Right cardiac atrium (tissue), 5 donors: Measurements from ENCODE around the gene NUDT3. TPM values are rescaled to one million over a fixed set of nuclear protein-coding genes. Genes with fewer than 3 reads are reported as not detected.

Experiments used
- ATAC-seq, 2 donors: fragments of 200-7000 bp; cut with Tn5 transposase; one replicate each; pipeline versions ENCODE4 v1.8.0 to v1.9.1; 2020; ENCODE audit warnings: moderate library complexity in 2 of 2, mild to moderate bottlenecking in 1 of 2
- DNase-seq, 3 donors: peaks; one replicate each; pipeline ENCODE4 v3.0.0-alpha.2; 2020
- H3K27ac ChIP-seq: one replicate; pipeline ENCODE4 v1.5.1; 2013; ENCODE audit warnings: mild to moderate bottlenecking, low read length, control low read depth, moderate library complexity
- H3K27me3 ChIP-seq: one replicate; pipeline ENCODE4 v1.6.1; 2013; ENCODE audit not compliant: control insufficient read depth, insufficient read depth
- H3K4me1 ChIP-seq: one replicate; pipeline ENCODE4 v1.6.1; 2013; ENCODE audit warnings: low read length; ENCODE audit not compliant: control insufficient read depth, insufficient read depth
- H3K4me3 ChIP-seq: one replicate; pipeline ENCODE4 v1.5.1; 2013; ENCODE audit warnings: low read length, control low read depth
- H3K9me3 ChIP-seq: one replicate; pipeline ENCODE4 v1.6.1; 2013; ENCODE audit warnings: low read length; ENCODE audit not compliant: control insufficient read depth
- WGBS: extraction: QIAGEN DNeasy Blood & Tissue Kit; methylation state at CpG from one replicate; pipeline ENCODE4 v1.1.7; 2013; 5-methylcytosine and 5-hydroxymethylcytosine counted together
- intact Hi-C, 4 donors: fragments of 100-400 bp; cut with DNase I; formaldehyde crosslinking; loops; one replicate each; pipeline versions ENCODE4 v1.11.0 to v1.14.0; 2022 to 2023
- polyA plus RNA-seq: library from polyadenylated mRNA; stranded (reverse); fragments of 200-250 nt; gene quantifications from one replicate; pipeline ENCODE4 v1.2.3, GENCODE V29; 2013
- total RNA-seq, 4 donors: library from RNA; stranded (reverse); fragmentation: NEBNext Ultra II Directional; extraction: Animal tissue kit (Norgen Biotek cat#: 25700); gene quantifications; one replicate each; pipeline ENCODE4 v1.2.1, GENCODE V29; 2021
- donor health status: healthy with polysubstance abuse.
- donor health status: DM: no; HTN: yes; CAD: no.
- donor health status: DM: no; HTN: no; CAD: no.
- donor health status: DM: no; HTN: yes; CAD: no; lungs with severe emphysema.
- donor health status: DM: yes; HTN: yes; CAD: no.

Gene NUDT3
- total and polyA plus RNA-seq, 5 donors = 22.0 to 67.1 (median 51.5) TPM

DNA sequence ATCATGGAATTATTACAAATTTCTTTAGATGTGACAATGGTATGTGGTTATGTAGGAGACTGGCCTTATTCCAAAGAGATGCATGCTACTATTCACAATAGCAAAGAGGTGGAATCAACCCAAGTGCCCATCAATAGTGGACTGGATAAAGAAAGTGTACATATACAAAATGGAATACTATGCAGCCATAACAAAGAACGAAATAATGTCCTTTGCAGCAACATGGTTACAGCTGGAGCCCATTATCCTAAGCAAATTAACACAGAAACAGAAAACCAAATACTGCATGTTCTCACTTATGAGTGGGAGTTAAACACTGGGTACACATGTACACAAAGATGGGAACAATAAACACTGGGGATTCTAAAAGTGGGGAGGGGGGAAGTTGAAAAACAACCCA, 69.7 kb downstream of the NUDT3 start:
- Histone ChIP-seq H3K27me3 (no peaks in the 10 kb centered on the region), H3K4me1 (peaks cover 8% of the 10 kb centered on the region), H3K9me3 (no peaks in the 10 kb centered on the region), H3K4me3 (no peak overlapping the region), H3K27ac (no peak overlapping the region)
- intact Hi-C loops = loop anchor here in 1 of 4 donors (10.0 kb wide), 1 partner anchor 62 kb away; no protein-coding TSS in a partner anchor
- no peak for DNase-seq
- ATAC-seq = no peak
- 98% methylated on average over 1 of the region's 1 CpG for WGBS

DNA sequence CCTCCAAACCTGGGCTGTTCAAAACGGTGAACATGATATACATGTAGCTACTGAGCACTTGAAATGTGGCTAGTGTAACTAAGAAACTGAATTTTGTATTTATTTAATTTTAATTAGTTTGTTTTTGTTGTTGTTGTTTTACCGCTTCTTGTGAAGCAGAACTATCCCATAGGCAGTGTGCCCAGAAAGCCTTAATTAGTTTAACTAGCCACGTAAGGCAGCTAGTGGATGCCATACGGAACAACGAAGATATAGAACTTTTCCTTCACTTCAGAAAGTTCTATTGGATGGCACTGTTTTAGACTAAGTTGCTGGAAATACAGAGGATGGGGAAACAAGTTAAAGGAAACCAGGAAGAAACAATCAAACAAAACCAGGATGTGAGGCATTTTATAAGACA, 70.6 kb downstream of the NUDT3 start:
- WGBS = 73% methylated on average over 5 of the region's 5 CpGs
- no peak overlapping the region for H3K27ac ChIP-seq
- peaks cover 10% of the 10 kb centered on the region for H3K4me1 ChIP-seq
- intact Hi-C loops = loop anchor here in 1 of 4 donors (10.0 kb wide), 1 partner anchor 63 kb away; no protein-coding TSS in a partner anchor
- H3K9me3 ChIP-seq = no peaks in the 10 kb centered on the region
- ATAC-seq = no peak
- no peak for DNase-seq
- H3K4me3 ChIP-seq = no peak overlapping the region
- H3K27me3 ChIP-seq = no peaks in the 10 kb centered on the region

DNA sequence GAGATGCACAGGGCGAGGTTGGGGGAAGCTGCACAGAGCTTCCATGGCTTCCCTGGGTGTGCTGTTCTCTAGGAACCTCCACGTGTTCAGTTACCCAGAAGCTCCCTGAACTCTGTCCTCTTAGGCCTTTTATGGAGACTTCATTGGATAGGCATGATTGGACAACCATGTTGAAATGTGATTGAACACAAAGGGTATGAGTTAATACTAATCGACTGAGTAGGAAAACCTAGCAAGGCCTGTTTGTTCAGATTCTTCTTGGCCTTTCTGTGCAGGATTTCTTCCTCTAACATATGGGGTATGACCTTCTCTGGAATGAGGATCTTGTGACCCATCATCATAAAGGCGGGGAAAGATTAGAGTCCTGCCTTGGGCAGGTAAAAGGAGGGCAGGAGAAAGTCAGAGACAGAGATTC, 73.0 kb downstream of the NUDT3 start:
- no peak for DNase-seq
- WGBS = 85% methylated on average over 4 of the region's 4 CpGs
- intact Hi-C loops = no loop called here
- Histone ChIP-seq H3K4me1 (peaks cover 11% of the 10 kb centered on the region), H3K27ac (no peak overlapping the region), H3K4me3 (no peak overlapping the region), H3K27me3 (no peaks in the 10 kb centered on the region), H3K9me3 (no peaks in the 10 kb centered on the region)
- ATAC-seq = no peak

DNA sequence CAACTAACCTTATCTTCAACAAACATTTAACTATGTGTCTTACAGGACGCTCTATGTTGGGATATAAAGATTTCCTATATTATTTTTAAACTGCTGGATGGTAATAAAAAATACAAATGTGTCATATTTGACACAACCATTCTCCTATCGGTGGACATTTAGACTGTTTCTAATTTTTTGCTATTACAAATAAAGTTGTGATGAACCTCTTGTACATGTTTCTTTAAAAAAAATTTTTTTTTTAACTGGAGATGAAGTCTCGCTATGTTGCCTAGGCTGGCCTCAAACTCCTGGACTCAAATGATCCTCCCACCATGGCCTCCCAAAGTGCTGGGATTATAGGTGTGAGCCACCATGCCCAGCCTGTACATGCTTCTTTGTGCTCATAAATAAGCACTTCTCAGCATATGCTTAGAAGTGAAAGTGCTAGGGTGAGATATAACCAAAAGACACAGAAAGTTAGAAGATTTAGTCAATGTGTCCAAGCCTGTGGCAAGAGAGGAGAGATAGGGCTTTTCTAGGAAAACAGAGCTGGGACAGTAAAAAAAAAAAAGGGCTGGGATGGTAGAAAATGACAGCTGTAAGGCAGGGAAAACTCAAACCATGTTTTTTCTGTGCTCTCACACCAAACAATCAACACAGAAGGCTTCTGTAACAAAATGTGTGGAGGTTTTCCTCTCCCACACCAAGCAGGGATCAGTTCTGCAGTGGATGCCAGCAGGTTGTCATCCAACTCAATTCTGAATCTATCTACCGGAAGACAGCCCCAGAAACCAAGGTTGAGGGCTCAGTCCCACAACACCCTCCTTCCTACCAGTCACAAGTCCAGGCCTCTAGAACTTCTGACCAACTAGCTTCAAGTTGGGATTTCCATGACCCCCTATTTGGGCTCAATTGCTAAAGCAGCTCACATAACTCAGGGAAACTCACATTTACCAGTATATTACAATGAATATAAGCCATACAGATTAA, 73.7 kb downstream of the NUDT3 start:
- Histone ChIP-seq H3K4me1 (peaks cover 11% of the 10 kb centered on the region), H3K27me3 (no peaks in the 10 kb centered on the region), H3K9me3 (no peaks in the 10 kb centered on the region), H3K4me3 (no peak overlapping the region), H3K27ac (peak overlapping the region; percentile 52)
- DNase-seq (no peak), ATAC-seq (peak; percentile 17 to 39)
- intact Hi-C loops = no loop called here
- 59% methylated on average over 4 of the region's 4 CpGs for WGBS

DNA sequence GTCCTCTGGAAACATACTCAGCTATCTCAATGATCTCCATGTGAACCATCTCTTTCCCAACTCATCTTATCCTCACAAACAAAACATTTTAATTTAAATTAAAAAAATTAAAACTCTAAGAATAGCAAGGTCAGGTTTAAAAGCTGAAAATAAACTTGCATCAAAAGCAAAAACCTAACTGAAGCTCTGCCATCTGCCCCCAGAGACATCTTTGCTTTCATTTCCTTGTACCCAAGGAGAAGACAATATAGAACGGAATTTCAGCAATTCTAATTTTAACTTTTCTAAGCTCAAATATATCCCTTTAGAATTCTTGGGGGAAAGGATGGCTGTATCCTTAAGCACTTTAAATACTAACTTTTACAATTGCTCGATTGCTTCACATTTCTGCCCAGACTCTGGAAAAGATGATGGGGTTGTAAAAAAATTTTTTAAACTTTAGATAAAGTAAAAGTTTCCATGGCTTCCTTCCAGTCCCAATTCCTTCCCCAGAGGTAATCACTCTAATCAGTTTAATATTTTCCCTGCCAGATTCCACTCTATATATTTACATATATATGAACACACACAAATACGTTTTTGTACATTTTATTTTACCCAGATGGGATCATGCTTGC, 74.5 kb downstream of the NUDT3 start:
- WGBS = 20% methylated on average over 3 of the region's 3 CpGs
- Histone ChIP-seq H3K27me3 (no peaks in the 10 kb centered on the region), H3K4me1 (peaks cover 11% of the 10 kb centered on the region), H3K4me3 (peak overlapping the region; percentile 20), H3K27ac (no peak overlapping the region), H3K9me3 (no peaks in the 10 kb centered on the region)
- DNase-seq (no peak), ATAC-seq (peak in 1 of 2 donors; percentile 17)
- intact Hi-C loops = no loop called here

DNA sequence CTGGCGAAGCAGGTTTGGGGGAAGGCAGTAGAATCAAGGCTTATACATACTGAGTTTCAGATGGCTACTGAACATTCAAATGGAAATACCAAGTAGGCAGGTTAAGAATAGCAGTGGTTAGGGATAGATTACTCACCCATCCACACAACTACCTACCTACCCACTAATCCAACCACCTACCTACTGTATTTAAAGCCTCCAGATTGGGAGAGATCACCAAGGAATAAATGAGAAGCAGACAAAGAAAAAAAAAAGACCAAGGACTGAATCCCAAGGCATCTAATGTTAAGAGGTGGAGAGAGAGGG, 75.3 kb downstream of the NUDT3 start:
- DNase-seq (no peak), ATAC-seq (no peak)
- H3K4me1 ChIP-seq = peaks cover 11% of the 10 kb centered on the region
- intact Hi-C loops = no loop called here
- 93% methylated on average over 1 of the region's 1 CpG for WGBS
- no peaks in the 10 kb centered on the region for H3K9me3 ChIP-seq
- no peaks in the 10 kb centered on the region for H3K27me3 ChIP-seq
- H3K4me3 ChIP-seq = no peak overlapping the region
- no peak overlapping the region for H3K27ac ChIP-seq

DNA sequence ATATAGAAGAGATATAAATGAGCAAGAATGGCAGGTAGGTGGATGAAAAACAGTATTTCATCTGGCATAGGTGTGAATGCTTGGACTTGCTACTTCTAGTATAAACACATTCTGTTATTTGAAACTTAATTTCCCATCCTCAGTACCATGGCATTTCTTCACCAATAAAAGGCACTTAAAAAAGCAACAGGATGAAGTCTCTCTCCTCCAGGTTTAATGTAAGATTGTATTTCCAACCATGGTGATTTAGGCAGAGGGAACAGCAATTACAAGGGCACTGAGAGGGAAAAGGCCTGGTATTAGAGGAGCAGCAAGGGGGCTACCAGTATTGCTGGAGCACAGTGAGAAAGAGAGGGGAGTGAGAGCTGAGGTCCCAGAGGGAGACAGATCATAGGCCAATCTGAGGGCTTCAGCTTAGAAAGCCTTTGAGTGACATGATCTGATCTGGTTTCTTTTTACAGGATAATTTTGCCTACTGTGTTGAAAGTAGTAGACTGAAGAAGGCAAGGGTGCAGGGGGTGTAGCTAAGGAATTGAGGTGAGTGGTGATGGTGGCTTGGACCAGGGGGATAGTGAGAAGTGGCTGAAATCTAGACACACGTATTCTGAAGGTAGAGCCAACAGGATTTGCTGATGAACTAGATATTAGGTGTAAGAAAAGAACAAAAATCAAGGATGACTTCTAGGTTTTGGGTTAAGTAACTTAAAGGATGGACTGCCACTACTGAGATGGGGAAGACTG, 75.9 kb downstream of the NUDT3 start:
- Histone ChIP-seq H3K27ac (no peak overlapping the region), H3K4me3 (no peak overlapping the region), H3K4me1 (peaks cover 11% of the 10 kb centered on the region), H3K9me3 (no peaks in the 10 kb centered on the region), H3K27me3 (no peaks in the 10 kb centered on the region)
- 79% methylated on average over 1 of the region's 1 CpG for WGBS
- DNase-seq (no peak), ATAC-seq (peak in 1 of 2 donors; percentile 13)
- intact Hi-C loops = no loop called here

DNA sequence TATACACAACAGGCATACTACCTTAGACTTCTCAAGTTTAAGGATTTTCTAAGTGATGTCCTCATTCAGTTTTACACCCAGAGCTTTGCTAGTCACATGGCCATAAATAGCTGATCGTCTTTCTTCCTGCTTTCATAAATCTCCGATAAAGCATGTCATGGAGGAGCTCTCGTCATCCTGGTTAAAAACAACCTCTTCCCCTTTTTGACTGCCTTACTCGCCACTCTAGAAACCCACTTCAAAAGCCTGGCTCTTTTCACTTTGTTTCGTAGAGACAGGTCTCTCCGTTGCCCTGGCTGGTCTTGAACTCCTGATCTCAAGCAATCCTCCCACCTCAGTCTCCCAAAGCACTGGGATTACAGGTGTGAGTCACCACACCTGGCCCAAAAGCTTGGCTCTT, 76.7 kb downstream of the NUDT3 start:
- ATAC-seq (no peak), DNase-seq (no peak)
- Histone ChIP-seq H3K27me3 (no peaks in the 10 kb centered on the region), H3K4me1 (peaks cover 11% of the 10 kb centered on the region), H3K4me3 (no peak overlapping the region), H3K9me3 (no peaks in the 10 kb centered on the region), H3K27ac (no peak overlapping the region)
- 71% methylated on average over 6 of the region's 6 CpGs for WGBS
- intact Hi-C loops = no loop called here

DNA sequence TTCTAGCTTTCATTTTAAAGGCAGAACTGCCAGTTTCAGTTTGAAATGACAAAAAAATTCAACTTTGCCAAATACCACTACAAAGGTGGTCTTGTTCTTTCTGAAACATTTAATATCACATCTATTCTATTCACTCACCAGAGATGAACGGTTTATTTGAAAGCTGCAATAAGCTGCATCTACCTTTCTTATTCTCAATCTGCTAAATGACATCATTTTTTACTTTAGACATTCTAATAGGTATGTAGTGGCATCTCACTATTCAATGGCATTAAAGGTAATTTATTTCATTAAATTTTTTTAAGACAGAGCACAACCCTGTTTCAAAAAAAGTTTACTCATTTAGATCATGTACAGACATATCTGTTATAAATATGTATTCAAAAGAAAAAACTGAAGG, 77.2 kb downstream of the NUDT3 start:
- Histone ChIP-seq H3K4me3 (no peak overlapping the region), H3K27me3 (no peaks in the 10 kb centered on the region), H3K27ac (no peak overlapping the region), H3K9me3 (no peaks in the 10 kb centered on the region), H3K4me1 (peaks cover 11% of the 10 kb centered on the region)
- intact Hi-C loops = no loop called here
- 95% methylated on average over 1 of the region's 1 CpG for WGBS
- ATAC-seq (no peak), DNase-seq (no peak)

DNA sequence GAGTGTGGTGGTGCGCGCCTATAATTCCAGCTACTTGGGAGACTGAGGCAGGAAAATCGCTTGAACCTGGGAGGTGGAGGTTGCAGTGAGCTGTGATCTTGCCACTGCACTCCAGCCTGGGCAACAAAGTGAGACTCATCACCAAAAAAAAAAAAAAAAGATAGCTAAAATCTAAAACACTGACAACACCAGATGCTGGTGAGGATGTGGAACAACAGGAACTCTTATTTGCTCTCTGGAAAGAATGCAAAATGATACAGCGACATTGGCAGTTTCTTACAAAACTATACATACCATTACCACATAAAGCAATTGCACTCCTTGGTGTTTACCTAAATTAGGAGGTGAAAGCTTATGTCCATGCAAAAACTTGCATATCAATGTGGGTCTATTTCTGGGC, 80.2 kb downstream of the NUDT3 start:
- intact Hi-C loops = no loop called here
- H3K27ac ChIP-seq = no peak overlapping the region
- no peaks in the 10 kb centered on the region for H3K9me3 ChIP-seq
- peaks cover 6% of the 10 kb centered on the region for H3K4me1 ChIP-seq
- WGBS = 95% methylated on average over 4 of the region's 4 CpGs
- H3K27me3 ChIP-seq = no peaks in the 10 kb centered on the region
- H3K4me3 ChIP-seq = no peak overlapping the region
- DNase-seq (no peak), ATAC-seq (no peak)

DNA sequence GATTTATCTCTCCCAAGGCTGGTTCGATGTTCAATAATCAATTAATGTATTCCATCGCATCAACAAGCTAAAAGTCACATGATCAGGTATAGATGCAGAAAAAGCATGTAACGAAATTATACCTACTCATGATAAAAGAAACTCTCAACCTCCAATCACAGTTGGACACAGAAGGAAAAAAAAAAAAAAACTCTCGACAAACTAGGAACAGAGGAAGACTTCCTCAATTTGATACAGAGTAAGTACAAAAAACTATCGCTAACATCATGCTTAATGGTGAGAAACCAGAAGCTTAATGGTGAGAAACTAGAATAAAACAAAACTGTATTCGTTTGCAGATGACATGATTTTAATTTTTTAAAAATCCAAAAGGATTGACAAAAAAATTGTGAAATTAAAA, 81.7 kb downstream of the NUDT3 start:
- H3K27ac ChIP-seq = no peak overlapping the region
- H3K9me3 ChIP-seq = no peaks in the 10 kb centered on the region
- intact Hi-C loops = no loop called here
- DNase-seq (no peak), ATAC-seq (no peak)
- 87% methylated on average over 6 of the region's 6 CpGs for WGBS
- no peak overlapping the region for H3K4me3 ChIP-seq
- H3K27me3 ChIP-seq = no peaks in the 10 kb centered on the region
- H3K4me1 ChIP-seq = peaks cover 4% of the 10 kb centered on the region
